Suppressor macrophage treated with lipopolysaccharide for 4 hours (primary cell): ENCODE results near the gene ANO3.
"Not testable (repeated sequence)": the region's sequence is repeated elsewhere in the genome, so short reads cannot be mapped to it uniquely, and the experiment has no call there.

Source experiments
- DNase-seq: peaks from one replicate; pipeline ENCODE4 v3.0.0-alpha.2; 2020

Gene ANO3

DNA sequence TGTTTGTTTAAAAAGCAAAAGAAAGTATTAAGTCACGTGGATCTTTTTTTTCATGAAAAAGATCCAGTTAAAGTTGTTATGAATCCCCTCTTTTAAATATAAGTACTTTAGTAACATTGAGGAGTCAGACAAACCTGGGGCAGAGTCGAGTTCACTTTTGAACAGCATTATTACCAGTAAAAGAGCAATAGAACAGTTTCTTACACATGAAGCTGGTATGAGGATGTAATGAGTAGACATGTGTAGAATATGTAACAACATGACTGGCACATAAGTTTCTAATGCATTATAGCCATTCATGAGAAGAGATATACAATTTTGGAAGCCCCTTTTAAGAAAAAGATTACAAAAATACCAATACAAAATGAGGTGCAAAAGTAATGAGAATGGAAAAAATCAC is 247.8 kb downstream of the ANO3 start:
- no peak for DNase-seq

DNA sequence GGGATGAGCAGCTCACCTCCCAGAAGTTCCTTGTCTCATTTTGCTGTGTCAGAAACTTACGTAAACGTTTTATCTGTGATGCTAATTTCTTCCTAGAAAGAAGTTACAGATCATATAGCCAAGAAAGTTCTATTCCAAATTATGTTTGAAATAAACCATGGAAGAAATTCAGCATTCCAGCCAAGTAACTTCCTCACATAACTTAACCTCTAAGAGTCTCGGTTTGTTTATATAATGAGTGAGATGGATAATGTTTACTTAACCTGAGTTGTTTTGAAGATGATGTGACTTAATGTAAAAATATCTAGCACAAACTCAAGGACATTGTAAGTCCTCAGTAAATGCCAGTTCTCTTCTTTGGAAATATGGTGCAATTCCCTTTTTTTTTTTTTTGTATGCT is 249.0 kb downstream of the ANO3 start:
- DNase-seq, result no peak

DNA sequence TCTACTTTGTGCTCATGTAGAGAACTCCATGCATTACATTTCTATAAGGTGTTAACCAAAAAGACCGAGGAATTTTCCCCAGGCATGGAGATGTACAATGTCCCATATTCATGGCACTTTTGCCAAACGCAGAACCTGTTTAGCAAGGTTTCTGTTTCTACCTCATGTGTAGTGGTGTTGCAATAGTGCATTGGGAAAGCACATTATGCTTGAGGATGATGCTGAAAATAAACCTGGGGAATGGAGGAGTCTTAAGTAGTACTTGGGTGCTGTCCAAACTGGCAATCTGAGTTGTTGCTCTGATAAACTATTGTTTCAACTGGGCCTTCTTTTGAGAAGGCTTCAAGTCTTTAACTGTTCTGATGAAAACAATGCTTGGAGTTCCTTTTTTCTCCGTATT is 251.6 kb downstream of the ANO3 start:
- no peak for DNase-seq

DNA sequence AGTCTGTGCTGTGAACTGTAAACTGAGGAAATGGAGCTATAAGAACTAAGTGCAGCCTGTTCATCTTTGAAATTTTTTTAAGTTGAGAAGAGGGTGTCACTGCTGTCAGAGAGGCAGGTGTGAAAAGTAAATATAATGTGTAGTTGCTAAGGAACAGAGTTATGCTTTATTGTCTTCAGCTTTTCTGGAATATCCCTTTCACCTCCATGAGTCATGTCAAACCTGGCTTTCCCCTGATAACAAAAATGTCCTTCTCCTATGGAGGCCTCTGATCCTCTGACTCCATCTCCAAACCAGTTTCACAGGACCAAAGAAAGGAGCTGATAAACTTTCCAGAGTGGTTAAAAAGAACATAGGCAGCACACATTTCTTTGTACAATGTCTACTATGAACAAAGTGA is 252.9 kb downstream of the ANO3 start:
- DNase-seq, result no peak

DNA sequence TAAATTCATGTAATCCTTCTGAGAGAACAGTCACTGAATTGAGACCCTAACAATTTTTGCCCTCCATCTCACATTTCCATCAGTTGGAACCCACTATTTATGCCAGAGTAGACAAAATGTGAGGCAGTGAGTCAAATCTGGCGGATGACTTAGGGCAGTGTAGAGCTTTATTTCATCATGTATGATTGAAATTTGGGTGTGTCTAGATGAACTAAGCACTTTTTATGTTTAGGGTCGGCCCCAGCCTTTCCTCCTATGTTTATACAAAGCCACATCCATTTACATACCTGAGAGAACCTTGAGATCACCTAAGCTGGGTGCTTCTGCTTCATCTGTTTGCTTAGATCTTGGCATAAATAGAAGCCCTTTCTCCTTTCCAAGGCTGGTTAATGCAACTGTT is 255.1 kb downstream of the ANO3 start:
- no peak for DNase-seq

DNA sequence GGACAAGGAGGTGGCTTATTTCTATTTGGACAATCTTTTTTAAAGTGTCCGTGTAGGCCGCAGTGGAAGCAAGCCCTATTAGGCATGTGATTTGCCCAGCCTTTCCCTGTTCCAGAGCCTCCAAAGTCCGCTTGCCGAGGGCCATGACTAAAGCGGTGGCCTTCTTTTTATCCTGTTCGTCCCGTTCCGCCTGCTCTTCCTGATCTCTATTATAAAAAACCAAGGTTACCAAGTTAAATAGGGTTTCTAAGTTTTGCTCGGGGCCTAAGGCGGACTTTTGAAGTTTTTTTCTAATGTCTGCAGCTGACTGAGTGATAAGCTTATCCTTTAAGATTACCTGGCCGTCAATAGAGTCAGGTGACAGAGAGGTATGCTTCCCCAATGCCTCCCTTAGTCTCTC is 261.8 kb downstream of the ANO3 start:
- DNase-seq, result no peak

DNA sequence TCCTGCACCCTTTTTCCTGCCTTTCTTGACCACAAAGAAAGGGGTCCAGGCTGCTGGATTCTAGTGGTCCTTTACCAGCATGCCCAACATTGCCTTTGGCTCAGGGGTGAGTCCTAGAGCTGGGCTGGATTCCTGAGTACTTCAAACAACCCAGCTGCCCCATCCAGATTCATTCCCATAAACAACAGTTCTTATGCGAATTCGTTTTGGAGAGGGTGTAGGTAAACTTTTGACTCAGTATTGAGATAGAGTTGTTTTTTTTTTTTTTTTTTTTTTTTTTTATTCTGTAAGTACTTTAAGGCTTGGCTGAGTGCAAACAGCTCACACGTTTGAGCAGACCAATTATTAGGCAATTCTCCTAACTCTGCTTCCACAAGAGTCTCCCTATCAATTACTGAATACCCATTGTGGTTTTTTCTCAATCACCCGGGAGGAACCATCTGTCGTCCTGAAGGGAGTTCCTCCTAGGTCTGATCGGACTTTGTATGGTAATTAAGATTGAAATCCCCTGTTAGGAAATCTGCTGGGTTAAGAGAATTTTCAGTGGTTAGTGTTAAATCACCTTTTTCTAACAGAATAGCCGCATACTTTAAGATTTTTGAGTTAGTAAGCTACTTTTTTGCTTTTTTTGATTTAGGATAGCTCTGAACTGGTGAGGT is 263.4 kb downstream of the ANO3 start:
- DNase-seq, result not testable (repeated sequence)

DNA sequence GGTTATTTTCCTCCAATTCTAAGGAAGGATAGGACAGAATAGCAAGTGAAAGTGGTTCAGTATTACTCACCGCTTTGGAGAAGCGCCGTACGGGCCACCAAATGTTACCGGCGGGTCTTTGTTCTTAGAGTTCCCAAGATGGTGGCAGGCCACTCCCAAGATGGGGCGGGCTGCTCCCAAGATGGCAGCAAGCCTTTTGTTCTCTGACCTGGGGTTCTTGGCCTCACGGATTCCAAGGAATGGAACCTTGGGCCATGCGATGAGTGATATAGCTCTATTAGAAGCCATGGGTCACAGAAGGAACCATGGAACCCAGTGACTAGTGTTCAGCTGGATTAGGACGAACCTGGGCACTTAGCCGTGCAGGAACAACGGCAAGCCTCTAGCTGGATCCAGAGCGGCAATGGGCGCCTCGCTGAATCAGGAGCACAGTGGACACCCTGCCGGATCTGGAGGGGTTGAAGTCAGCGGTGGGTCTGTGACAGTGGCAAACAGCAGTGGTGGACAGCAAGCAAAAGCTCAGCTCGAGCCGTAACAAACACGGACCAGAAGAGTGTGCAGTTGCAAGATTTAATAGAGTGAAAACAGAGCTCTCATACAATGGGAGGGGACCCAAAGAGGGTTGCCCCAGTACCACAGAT is 265.2 kb downstream of the ANO3 start:
- not testable (repeated sequence) for DNase-seq

DNA sequence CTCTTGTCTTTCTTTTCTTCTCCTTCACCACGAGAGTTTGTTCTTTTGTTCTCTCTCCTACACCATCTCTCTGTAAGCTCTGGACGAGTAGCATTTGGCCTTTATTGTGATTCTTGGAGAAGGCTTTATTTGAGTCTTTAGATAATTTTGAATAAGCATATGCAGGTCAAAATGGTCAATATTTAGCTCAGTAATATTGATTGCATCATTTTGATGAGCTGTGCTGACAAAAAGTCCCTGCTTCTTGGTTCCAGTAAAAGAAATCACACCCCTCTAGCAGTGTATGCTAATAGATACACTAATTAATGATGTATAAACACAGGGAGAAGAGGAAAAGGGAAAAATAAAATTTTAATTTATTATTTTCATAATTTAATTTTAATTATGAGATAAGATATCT is 266.0 kb downstream of the ANO3 start:
- no peak for DNase-seq

DNA sequence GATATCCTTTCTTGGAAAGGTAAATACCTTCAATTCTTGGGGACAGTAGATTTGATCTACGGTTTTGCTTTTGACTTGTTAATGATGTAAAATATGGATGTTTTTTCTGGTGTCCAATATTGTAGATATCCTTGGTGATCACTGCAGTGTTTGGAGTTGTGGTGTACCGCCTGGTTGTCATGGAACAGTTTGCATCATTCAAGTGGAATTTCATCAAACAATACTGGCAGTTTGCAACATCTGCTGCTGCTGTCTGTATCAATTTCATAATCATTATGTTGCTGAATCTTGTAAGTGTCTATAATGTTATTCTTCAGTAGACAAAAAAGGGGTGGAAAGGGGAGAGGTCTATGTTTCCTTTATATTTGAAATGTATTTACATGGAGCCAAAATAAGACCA is 267.5 kb downstream of the ANO3 start:
- no peak for DNase-seq

DNA sequence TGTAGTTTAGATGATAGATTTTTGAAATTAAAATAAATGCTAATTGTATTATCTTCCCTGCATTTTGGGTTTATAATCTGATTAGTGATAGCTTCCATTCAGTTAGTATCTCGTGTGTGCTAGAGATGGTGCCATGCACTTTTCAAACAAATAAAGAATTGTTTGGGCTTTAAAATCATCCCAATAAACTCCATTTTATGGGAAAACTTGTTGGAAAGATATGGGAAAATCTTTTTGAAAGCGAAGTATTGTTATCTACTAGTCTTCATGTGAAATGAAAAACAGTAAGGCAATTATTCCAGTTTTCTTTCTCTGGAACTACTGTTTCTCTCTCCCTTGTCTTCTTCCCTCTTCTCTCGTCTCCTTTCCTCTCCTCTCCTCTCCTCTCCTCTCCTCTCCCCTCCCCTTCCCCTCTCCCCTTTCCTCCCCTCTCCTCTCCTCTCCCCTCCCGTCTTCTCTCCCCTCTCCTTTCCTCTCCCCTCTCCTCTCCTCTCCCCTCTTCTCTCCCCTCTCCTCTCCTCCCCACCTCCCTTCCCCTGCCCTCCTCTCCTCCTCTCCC is 268.0 kb downstream of the ANO3 start:
- DNase-seq, result no peak

DNA sequence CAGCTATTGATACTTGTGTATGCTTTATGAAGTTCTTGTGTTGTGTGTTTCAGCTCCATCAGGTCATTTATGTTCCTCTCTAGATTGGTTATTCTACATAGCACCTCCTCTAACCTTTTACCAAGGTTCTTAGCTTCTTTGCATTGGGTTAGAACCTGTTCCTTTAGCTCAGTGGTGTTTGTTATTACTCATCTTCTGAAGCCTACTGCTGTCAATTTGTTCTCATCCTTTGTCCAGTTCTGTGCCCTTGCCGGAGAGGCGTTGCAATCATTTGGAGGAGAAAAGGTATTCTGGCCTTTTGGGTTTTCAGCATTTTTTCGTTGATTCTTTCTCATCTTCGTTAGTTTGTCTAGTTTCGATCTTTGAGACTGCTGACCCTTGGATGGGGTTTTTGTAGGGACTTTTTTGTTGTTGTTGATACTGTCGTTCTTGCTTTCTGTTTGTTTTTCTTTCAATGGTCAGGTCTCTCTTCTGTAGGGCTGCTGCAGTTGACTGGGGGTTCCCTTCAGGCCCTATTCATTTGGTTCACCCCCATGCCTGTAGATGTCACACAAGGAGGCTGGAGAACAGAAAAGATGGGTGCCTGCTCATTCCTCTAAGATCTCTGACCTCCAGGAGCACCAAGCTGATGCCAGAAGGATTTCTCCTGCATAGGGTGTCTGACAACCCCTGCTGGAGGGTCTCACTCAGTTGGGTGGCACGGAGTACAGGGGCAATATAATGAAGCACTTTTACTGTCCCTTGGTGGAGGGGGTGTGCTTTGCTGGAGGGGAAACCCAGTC is 276.0 kb downstream of the ANO3 start:
- DNase-seq, result no peak

DNA sequence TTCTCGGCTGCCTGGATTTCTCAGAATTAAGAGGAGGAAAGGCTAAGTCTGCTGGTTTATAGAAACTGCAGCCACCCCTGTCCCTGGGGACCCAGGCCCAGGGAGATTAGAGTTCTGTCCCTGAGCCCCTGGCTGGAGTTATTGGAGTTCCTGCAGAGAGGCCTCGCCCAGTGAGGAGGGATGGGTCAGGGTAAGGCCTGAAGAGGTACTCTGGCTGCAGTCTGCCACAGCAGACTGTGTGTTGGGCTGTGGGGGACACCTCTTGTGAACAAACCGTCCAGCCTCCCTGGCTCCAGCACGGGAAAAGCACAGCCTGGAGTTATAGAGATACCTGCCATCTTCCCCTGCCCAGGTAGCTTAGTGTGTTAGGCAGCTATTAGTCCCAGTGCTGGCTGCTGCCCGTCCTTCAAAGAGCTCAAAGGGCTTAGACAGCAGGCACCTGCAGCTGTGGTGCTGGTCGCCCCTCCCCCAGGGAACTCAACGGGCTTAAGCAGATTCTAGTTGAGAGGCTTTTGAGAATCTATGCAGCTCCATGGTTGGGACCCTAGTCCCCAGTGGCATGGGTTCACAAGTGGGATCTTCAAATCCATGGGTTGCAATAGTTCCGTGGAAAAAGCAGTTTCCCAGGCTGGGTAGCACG is 276.7 kb downstream of the ANO3 start:
- DNase-seq, result no peak

DNA sequence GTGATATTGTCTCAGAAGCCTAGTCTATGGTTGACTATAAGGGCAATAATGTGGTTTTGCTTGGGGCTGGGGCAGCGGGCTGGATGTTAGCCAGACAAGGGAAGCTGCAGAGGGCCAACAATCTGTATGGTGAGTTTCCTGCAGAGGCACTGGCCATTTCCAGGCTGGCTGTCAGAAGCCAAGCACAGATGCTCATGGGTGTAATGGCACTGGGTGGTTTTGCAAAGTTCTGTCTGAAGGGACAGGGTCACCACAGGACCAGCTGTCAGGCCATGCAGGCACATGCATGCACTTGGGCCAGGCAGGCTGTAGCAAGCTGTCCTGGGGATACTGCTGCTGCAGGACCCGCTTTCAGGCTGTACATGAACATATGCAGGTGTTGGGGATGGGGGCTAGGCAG is 281.8 kb downstream of the ANO3 start:
- DNase-seq, result no peak

DNA sequence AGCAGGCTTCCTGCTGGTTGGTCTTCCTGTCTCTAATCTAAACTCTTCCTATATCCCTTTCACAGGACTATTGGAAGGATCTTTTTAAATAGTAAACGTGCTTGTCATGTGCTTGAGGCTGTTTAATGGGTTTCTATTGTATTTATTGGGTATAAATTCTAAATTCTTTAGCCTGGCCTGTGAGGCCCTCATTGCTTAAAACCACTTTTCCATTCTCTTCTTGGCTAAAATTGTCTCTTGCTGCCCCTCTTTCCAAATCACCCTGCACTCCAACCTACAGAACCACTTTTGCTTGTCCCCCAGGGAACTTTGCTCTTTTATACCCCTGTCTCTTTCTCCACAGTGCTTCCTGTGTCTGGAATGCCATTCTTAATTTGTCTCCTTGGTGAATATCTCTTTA is 286.5 kb downstream of the ANO3 start:
- no peak for DNase-seq

DNA sequence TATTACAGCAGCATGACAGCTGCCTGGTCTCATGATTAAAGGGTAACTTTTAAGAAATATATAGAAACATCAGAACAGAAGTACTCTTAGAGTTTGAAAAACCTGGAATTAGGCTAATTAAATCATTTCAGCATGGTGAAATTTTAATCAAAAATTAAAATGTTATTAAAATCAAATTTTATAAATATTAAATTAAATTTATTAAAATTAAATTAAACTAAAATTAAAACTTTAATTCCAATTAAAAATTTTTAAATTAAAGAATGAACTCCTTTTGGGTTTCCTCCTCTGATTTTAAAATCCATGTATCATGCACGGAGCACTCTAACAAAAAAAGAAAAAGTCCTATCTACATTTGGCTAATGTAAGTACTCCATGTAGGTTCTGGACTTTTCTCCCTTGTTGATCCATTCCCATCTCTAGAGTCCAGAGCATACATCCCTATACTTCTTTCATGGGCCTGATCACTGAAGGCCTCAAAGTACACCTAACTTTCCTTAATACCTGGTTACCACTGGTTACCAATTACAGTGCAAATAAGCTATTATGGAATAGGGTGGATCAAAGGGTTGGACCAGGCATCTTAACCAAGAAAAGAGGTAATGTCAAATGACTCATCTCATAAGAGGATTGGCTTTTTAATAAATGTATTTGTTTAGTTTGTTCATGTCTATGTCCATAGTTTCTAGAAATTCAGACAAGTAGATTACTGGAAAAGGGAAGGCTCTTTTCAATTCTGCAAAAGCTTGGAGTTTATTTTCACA is 288.5 kb downstream of the ANO3 start:
- no peak for DNase-seq

DNA sequence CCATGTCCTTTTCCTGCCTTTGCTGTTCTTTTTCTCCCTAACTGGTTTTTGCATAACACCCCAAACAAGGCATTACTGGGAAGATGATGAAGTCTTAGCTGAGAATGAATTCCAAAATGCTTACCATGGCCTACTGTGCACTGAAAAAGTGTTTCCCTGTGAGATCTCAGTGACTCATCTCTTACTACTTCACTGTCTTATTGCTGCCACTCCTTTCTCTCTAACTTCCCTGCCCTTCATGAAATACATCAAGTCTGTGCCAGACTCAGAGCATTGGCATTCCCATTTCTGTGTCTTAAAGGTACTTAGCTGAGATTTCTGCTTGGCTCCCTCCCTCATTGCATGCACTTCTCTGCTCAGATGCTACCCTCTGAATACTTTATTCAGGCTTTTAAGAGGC is 289.2 kb downstream of the ANO3 start:
- no peak for DNase-seq

DNA sequence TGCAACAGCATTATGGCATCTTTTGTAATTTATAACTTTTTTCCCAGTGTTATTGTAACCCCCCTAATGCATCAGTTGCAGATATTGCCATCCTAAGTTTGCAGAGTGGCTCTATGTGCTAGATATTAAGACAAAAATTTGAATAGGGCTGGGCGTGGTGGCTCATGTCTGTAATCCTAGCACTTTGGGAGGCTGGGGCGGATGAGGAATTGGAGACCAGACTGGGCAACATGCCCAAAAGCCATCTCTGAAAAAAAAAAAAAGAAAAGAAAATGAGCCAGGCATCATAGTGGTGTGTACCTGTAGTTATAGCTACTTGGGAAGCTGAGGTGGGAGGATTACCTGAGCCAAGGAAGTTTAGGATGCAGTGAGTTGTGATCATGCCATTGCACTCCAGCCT is 290.3 kb downstream of the ANO3 start:
- no peak for DNase-seq

DNA sequence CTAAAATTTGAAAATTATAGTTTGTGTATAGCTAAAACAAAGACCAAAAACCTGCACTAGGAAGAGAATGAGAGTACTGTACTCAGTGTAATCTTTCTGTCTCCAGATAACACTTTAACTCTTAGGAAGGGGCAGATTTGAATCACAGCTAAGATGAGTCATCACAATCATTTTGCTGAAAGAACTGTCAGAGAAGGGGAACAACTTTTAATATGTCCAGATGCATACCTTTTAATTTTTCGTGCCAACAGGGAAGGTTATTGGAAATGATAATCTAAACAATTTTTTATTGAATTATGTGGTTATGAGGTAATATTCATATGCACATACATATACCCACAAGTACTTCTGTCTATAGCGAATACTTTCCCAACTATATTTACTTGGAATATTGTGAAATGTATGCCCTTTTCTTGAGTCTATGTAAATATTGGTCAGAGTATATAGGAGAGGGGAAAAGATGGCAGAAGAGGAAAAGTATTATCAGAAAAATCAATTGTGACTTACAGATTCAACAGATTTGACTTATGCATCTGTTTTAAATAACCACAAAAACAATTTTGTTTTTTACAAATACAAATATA is 291.2 kb downstream of the ANO3 start:
- DNase-seq, result no peak

DNA sequence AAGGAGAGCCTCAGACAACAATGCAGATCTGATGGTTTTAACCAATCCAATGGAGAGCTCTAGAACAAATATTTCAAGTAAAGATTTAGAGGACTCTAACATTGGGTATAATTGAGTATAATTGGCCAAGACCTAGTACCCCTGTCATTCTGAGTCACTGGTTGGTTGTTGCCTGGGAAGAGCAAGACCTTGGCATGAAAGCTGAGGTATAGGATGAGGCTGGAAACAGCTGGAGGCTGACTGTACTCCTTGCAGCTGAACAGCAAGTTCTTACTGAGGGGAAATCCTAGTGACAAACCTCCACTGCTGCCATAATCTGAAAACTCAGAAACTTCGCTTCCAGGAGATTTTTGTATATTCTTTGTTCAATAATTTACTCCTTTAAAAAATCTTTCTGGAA is 294.4 kb downstream of the ANO3 start:
- no peak for DNase-seq

DNA sequence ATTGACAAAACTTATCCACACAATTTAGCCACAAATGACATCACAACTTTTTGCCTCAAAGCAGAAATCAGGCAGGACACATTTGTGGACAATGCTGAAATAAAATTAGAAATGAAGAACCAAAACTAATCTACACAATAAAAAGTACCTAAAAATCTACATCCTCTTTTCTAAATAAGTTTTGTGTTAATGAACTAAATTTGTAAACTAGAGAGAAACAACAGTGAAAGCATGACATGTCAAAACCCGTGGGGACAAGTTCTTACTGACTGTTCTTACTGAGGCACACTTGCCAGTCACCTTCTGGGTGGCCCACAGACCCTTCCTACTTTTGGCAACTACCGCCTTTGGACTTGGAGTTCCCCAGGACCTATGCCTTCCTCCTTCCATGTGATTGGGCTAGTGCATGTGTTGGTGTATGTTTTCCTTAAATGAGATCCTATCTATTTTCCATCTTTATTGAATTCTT is 300.8 kb downstream of the ANO3 start:
- no peak for DNase-seq

DNA sequence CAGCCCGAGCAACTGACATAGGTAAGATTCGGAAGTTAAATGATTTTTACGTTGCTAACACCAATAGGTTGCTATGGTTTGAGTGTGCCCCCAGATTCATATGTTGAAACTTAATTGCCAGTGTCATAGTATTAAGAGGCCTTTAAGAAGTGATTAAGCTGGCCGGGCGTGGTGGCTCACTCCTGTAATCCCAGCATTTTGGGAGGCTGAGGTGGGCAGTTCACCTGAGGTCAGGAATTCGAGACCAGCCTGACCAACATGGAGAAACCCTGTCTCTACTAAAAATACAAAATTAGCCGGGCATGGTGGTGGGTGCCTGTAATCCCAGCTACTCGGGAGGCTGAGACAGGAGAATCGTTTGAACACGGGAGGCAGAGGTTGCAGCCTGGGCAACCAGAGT is 311.4 kb downstream of the ANO3 start:
- not testable (repeated sequence) for DNase-seq
